HL-60 (cell line): ENCODE data around the gene GBP2.
"Not testable (repeated sequence)": the region's sequence is repeated elsewhere in the genome, so short reads cannot be mapped to it uniquely, and the experiment has no call there.

Experiments
- DNase-seq, 2 experiments: peaks; one replicate each; pipeline ENCODE4 v3.0.0-alpha.2; 2010 to 2020; ENCODE audit warnings: low read depth in 1 of 2, low spot score in 1 of 2
- H3K27ac ChIP-seq: fragments of 250-450 bp; sonication (Bioruptor Pico); replicated peaks from 2 replicates; pipeline ENCODE4 v1.5.1; 2020; ENCODE audit warnings: mild to moderate bottlenecking, moderate library complexity
- H3K27me3 ChIP-seq: fragments of 250-450 bp; sonication (Bioruptor Pico); 2 replicates; pipeline ENCODE4 v1.5.1; 2021; ENCODE audit warnings: mild to moderate bottlenecking, moderate library complexity; ENCODE audit not compliant: insufficient read depth, poor library complexity, severe bottlenecking
- H3K4me3 ChIP-seq: replicated peaks from 2 replicates; pipeline ENCODE4 v1.5.1; 2011; ENCODE audit warnings: mild to moderate bottlenecking, control low read depth, low read length; ENCODE audit not compliant: insufficient read depth
- CTCF ChIP-seq: IDR thresholded peaks from one replicate; pipeline ENCODE4 v1.5.1; 2011; ENCODE audit warnings: low read length, control low read depth, inconsistent platforms; ENCODE audit not compliant: insufficient read depth
- GABPA ChIP-seq: IDR thresholded peaks from 2 replicates; pipeline ENCODE4 v1.6.1; 2012; ENCODE audit warnings: low read depth
- POLR2AphosphoS5 ChIP-seq: IDR thresholded peaks from 2 replicates; pipeline ENCODE4 v1.6.1; 2012; ENCODE audit warnings: low read depth
- REST ChIP-seq: IDR thresholded peaks from 2 replicates; pipeline ENCODE4 v1.6.1; 2012; ENCODE audit warnings: low read depth; ENCODE audit not compliant: insufficient replicate concordance
- SPI1 ChIP-seq: IDR thresholded peaks from 2 replicates; pipeline ENCODE4 v1.6.1; 2012; ENCODE audit warnings: low read depth, mild to moderate bottlenecking, borderline replicate concordance

GBP2 gene

DNA sequence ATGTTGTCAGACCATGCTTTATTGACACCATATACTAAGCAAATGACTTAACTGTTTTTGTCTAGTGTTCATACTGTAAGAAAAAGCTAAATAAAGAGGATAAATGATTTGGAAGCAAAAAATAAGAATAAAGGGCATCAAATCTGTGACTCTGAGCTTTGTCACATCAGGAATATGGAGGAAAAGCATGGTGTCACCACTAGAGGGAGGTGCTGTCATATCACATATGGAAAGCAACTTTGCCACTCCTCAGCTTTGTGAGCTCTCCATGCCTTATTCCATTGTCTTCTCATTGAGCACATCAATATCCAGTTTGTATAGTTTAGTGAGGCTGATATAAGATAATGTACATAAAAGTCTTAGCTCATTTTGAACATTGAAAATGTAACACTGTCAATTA, 40.1 kb downstream of the GBP2 start:
- no peak for DNase-seq
- H3K27me3 ChIP-seq: no peaks in the 10 kb centered on the region
- no peak overlapping the region for H3K27ac ChIP-seq
- H3K4me3 ChIP-seq: no peak overlapping the region
- no peak for TF ChIP-seq POLR2AphosphoS5
- no peak for TF ChIP-seq SPI1
- no peak for TF ChIP-seq CTCF
- no peak for TF ChIP-seq GABPA
- TF ChIP-seq REST: no peak

- TF ChIP-seq SPI1: no peak
- no peak for TF ChIP-seq REST
- no peak for TF ChIP-seq POLR2AphosphoS5
- no peak for TF ChIP-seq GABPA
- TF ChIP-seq CTCF: no peak
- no peak overlapping the region for H3K27ac ChIP-seq
- no peak overlapping the region for H3K4me3 ChIP-seq
- H3K27me3 ChIP-seq: no peaks in the 10 kb centered on the region
- no peak for DNase-seq
Measured at GRCh38 chr1:89081005-89081404, 44.9 kb downstream of the GBP2 start.

DNA sequence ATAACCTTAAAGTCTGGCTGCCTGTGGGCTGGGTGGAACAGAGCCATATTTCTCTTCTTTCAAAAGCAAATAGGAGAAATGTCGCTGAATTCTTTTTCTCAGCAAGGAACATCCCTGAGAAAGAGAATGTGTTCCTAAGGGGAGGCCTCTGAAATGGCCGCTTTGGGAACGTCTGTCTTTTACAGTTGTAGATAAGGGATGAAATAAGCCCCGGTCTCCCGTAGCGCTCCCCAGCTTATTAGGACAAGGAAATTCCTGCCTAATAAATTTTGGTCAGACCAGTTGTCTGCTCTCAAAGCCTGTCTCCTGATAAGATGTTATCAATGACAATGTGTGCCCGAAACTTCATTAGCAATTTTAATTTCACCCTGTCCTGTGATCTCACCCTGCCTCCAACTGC, 45.8 kb downstream of the GBP2 start:
- H3K27ac ChIP-seq, H3K27me3 ChIP-seq, H3K4me3 ChIP-seq: not testable (repeated sequence)

GRCh38 chr1:89072466-89073065, 53.3 kb downstream of the GBP2 start:
- not testable (repeated sequence) for H3K27me3 ChIP-seq, H3K27ac ChIP-seq, H3K4me3 ChIP-seq

More for the DNA sequence above, 45.8 kb downstream of the GBP2 start:
- DNase-seq: not testable (repeated sequence)

GRCh38 chr1:89070509-89070908, 55.4 kb downstream of the GBP2 start:
- no peaks in the 10 kb centered on the region for H3K27me3 ChIP-seq
- no peak overlapping the region for H3K4me3 ChIP-seq
- no peak for TF ChIP-seq CTCF
- TF ChIP-seq REST: no peak
- TF ChIP-seq SPI1: no peak
- no peak overlapping the region for H3K27ac ChIP-seq
- DNase-seq: no peak

More at GRCh38 chr1:89072466-89073065, 53.3 kb downstream of the GBP2 start:
- DNase-seq: not testable (repeated sequence)
